GM11168 (cell line): ENCODE data around the gene TADA2A.

Experiments used
- in situ Hi-C: fragments of 300-500 bp; cut with MboI; formaldehyde crosslinking; loops from one replicate; pipeline ENCODE4 v1.12.0; 2022; ENCODE audit warnings: low sequenced_read_pairs; ENCODE audit not compliant: unreplicated experiment

TADA2A gene

GRCh38 chr17:37458805-37459204, 52.1 kb downstream of the TADA2A start:
- in situ Hi-C loops, result no loop called here

GRCh38 chr17:37461668-37462067, 55.0 kb downstream of the TADA2A start:
- in situ Hi-C loops, result no loop called here

- in situ Hi-C loops, result no loop called here
Measured at GRCh38 chr17:37462492-37462891, 55.8 kb downstream of the TADA2A start.

- in situ Hi-C loops, result no loop called here
Measured at GRCh38 chr17:37463039-37463438, 56.4 kb downstream of the TADA2A start.

- in situ Hi-C loops, result no loop called here
Measured at GRCh38 chr17:37465069-37465616, 58.5 kb downstream of the TADA2A start.

- in situ Hi-C loops, result no loop called here
Measured at GRCh38 chr17:37466471-37466870, 59.8 kb downstream of the TADA2A start.

GRCh38 chr17:37470181-37470580, 63.5 kb downstream of the TADA2A start:
- in situ Hi-C loops, result no loop called here

GRCh38 chr17:37475731-37476420, 69.2 kb downstream of the TADA2A start:
- in situ Hi-C loops, result no loop called here

- in situ Hi-C loops, result no loop called here
Measured at GRCh38 chr17:37476431-37477120, 69.9 kb downstream of the TADA2A start.

GRCh38 chr17:37478187-37478586, 71.5 kb downstream of the TADA2A start:
- in situ Hi-C loops, result no loop called here

GRCh38 chr17:37479025-37479424, 72.3 kb downstream of the TADA2A start:
- in situ Hi-C loops, result no loop called here

GRCh38 chr17:37480427-37480826, 73.7 kb downstream of the TADA2A start:
- in situ Hi-C loops, result no loop called here

- in situ Hi-C loops, result no loop called here
Measured at GRCh38 chr17:37481001-37481665, 74.4 kb downstream of the TADA2A start.

GRCh38 chr17:37483311-37484039, 76.8 kb downstream of the TADA2A start:
- in situ Hi-C loops, result no loop called here

- in situ Hi-C loops, result no loop called here
Measured at GRCh38 chr17:37485938-37486570, 79.4 kb downstream of the TADA2A start.

- in situ Hi-C loops, result no loop called here
Measured at GRCh38 chr17:37488009-37488604, 81.4 kb downstream of the TADA2A start.

- in situ Hi-C loops, result no loop called here
Measured at GRCh38 chr17:37488607-37489196, 82.0 kb downstream of the TADA2A start.

GRCh38 chr17:37489197-37490001, 82.7 kb downstream of the TADA2A start, which contains the start of gene DUSP14:
TSS of gene DUSP14 (plus strand) at chr17:37489891. CDS start at chr17:37512273, 22,382 bp downstream.
- in situ Hi-C loops, result no loop called here
